ENCODE measurements around the gene SLC25A47. TPM values are rescaled to one million over a fixed set of nuclear protein-coding genes. Genes with fewer than 3 reads are reported as not detected.

Gene SLC25A47
- total RNA-seq, 1 donor from 2014 or later = not detected

- peak in 1 of 2 donors; percentile 60 for DNase-seq (ENCODE audit: low spot score in 2 of 2)
- H3K27ac ChIP-seq = peak overlapping the region; percentile 85 to 86
- H3K36me3 ChIP-seq = peaks cover 0 to 4% of the 10 kb centered on the region in 2 donors
- H3K27me3 ChIP-seq = no peaks in the 10 kb centered on the region
- H3K4me3 ChIP-seq = peak overlapping the region; percentile 82 to 93
- H3K9me3 ChIP-seq = no peaks in the 10 kb centered on the region
- peaks cover 0 to 5% of the 10 kb centered on the region in 2 donors for H3K4me1 ChIP-seq
- TF ChIP-seq CTCF (IDR thresholded peaks at IDR 0.05) = no peak
- intact Hi-C loops (cut with DNase I) = loop anchor here (2.0 kb wide), 1 partner anchor 43 kb away; no protein-coding TSS in a partner anchor
These were observed 38.9 kb upstream of the SLC25A47 start for GRCh38 chr14:100283984-100284881.

- Histone ChIP-seq H3K9me3 (no peaks in the 10 kb centered on the region), H3K27me3 (no peaks in the 10 kb centered on the region), H3K36me3 (peaks cover 0 to 5% of the 10 kb centered on the region in 2 donors), H3K27ac (peak overlapping the region; percentile 85 to 86), H3K4me3 (peak overlapping the region; percentile 82 to 93), H3K4me1 (peaks cover 0 to 5% of the 10 kb centered on the region in 2 donors)
- peak in 1 of 2 donors; percentile 80 for DNase-seq (ENCODE audit: low spot score in 2 of 2)
- peak; percentile 86 to 92 (median 91) for TF ChIP-seq CTCF (IDR thresholded peaks at IDR 0.05)
- intact Hi-C loops (cut with DNase I) = loop anchor here (1.0 to 2.0 kb wide), 4 partner anchors 20 to 91 kb away; partner anchors contain the start of gene WDR25
These were observed 37.9 kb upstream of the SLC25A47 start for GRCh38 chr14:100285021-100285912.

- no peaks in the 10 kb centered on the region for H3K9me3 ChIP-seq
- intact Hi-C loops (cut with DNase I) = loop anchor here (1.0 to 2.0 kb wide), 4 partner anchors 19 to 90 kb away; partner anchors contain the start of gene WDR25
- peak overlapping the region; percentile 85 to 86 for H3K27ac ChIP-seq
- H3K36me3 ChIP-seq = peaks cover 0 to 11% of the 10 kb centered on the region in 2 donors
- H3K4me3 ChIP-seq = peak overlapping the region; percentile 82 to 93
- no peak for TF ChIP-seq CTCF (IDR thresholded peaks at IDR 0.05)
- DNase-seq (ENCODE audit: low spot score in 2 of 2) = no peak
- peaks cover 0 to 5% of the 10 kb centered on the region in 2 donors for H3K4me1 ChIP-seq
- H3K27me3 ChIP-seq = no peaks in the 10 kb centered on the region
These were observed 37.2 kb upstream of the SLC25A47 start for GRCh38 chr14:100285913-100286400.

GRCh38 chr14:100286484-100287191, 36.5 kb upstream of the SLC25A47 start:
- Histone ChIP-seq H3K4me1 (peaks cover 0 to 5% of the 10 kb centered on the region in 2 donors), H3K27ac (no peak overlapping the region), H3K9me3 (no peaks in the 10 kb centered on the region), H3K36me3 (peaks cover 3 to 18% of the 10 kb centered on the region in 2 donors), H3K4me3 (no peak overlapping the region), H3K27me3 (no peaks in the 10 kb centered on the region)
- peak in 1 of 2 donors; percentile 60 for DNase-seq (ENCODE audit: low spot score in 2 of 2)
- intact Hi-C loops (cut with DNase I) = no loop called here
- no peak for TF ChIP-seq CTCF (IDR thresholded peaks at IDR 0.05)

Data from ascending aorta (tissue), 2 donors.